Kidney capillary endothelial cell (primary cell): ENCODE measurements around the gene HP1BP3.
"Not testable (repeated sequence)": the region's sequence is repeated elsewhere in the genome, so short reads cannot be mapped to it uniquely, and the experiment has no call there.

Experiments
- DNase-seq: peaks from one replicate; pipeline ENCODE4 v3.0.0-alpha.2; 2018; ENCODE audit warnings: low spot score

HP1BP3 gene

GRCh38 chr1:20787029-20787839 lies at the start of gene HP1BP3:
HP1BP3 (minus strand) TSS chr1:20787307; CDS start chr1:20780440, 6,867 bp downstream.
- peak; percentile 70 for DNase-seq

DNA sequence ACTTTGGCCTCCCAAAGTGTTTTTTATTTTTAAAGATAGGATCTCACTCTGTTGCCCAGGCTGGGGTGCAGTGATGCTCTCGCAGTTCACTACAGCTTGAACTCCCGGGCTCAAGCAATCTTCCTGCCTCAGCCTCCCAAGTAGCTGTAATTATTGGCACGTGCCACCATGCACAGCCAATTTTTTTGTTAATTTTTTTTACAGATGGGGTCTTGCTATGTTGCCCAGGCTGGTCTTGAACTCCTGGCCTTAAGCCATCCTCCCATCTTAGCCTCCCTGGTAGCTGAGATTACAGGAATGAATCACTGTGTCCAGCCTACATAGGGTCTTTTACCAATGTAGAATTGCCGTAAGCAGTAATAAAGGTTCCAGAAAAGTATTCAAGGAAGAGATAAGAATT lies 49.1 kb upstream of the HP1BP3 start:
- DNase-seq: no peak

DNA sequence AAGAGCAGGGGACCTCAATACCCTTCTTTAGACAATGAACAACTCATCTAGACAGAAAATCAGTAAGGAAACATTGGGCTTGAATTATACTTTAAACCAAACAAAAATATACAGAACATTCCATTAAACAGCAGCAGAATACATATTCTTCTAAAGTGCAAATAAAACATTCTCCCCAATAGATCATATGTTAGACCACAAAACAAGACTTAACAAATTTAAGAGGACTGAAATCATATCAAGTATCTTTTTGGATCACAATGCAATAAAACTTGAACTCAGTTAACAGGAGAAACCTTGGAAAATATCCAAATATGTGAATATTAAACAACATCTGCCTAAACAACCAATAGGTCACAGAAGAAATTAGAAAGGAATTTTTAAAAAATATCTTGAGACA lies 47.7 kb upstream of the HP1BP3 start:
- no peak for DNase-seq

- no peak for DNase-seq
Observed at GRCh38 chr1:20834192-20834591, 47.1 kb upstream of the HP1BP3 start.

DNA sequence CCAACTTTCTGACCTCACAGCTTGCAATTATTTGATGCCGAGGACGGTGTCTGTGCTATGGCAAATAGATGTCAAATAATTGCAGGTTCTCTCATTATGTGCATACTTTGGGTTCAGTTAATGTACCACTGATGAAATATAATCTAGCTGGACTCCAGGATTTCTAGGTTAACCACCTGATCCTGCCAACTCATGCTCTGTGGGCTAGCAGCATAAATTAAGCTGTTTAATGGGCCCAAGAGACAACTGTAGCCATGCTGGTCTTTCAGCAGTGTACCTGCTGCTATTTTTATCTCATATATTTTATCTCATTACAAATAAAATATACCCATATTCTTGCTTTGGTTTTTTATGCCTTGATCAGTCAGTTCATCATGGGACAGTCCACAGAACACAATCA lies 43.3 kb upstream of the HP1BP3 start:
- DNase-seq: no peak

GRCh38 chr1:20829946-20830345 lies 42.8 kb upstream of the HP1BP3 start:
- no peak for DNase-seq

DNA sequence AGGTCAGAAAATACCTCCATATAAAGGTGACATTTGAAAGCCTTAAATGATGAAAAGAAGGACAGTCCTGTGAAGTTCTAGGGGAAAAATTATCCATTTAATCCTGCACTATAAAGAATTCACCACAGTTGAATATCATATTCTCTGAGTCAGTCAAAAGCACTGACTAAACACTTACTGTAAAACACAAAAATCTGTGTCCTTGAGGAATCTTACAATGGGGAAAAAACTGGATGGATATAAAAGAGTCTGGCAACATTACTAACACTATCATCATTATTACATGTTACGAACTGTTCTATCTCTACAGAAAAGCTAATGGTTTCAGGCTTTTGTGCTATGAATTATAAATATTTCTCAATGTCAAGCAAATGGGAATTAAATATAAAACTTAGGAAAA lies 42.4 kb upstream of the HP1BP3 start:
- DNase-seq: no peak

DNA sequence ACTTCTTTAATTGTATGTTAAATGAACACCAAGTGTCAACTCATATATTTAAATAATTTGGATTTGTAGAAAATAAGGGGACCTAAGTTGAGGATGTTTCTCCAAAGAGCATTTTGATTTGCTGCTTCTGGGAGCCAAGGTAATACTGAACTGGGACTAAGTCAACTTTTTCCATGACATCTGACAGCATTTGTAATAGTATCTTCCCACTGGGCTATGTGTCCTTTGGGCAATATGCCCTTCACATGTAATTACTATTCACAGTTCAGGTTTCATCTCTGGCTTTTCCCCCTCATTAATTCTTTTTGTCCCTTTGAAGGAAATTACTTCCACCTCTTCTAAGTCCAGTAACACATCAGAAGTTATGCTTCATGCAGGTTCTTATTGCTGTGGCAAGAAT lies 36.7 kb upstream of the HP1BP3 start:
- no peak for DNase-seq

GRCh38 chr1:20821466-20821865 lies 34.4 kb upstream of the HP1BP3 start:
- DNase-seq: no peak

- no peak for DNase-seq
Observed at GRCh38 chr1:20819818-20820217, 32.7 kb upstream of the HP1BP3 start.

DNA sequence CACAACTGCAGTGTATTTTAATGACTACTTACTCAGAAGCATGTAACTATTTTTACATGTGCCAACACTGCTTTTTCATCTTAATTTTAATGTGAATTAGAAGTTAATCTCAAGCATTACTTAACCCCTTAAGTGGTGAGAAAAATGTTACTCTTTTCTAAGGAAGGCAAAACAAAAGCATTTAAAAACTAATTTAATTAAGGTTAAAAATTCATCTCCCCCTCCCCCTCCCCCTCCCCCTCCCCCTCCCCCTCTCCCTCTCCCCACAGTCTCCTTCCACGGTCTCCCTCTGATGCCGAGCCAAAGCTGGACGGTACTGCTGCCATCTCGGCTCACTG lies 27.4 kb upstream of the HP1BP3 start:
- no peak for DNase-seq

- no peak for DNase-seq
Observed at GRCh38 chr1:20811916-20812315, 24.8 kb upstream of the HP1BP3 start.

GRCh38 chr1:20793236-20793635 lies 6.1 kb upstream of the HP1BP3 start:
- DNase-seq: no peak

GRCh38 chr1:20792196-20792595 lies 5.1 kb upstream of the HP1BP3 start:
- no peak for DNase-seq

DNA sequence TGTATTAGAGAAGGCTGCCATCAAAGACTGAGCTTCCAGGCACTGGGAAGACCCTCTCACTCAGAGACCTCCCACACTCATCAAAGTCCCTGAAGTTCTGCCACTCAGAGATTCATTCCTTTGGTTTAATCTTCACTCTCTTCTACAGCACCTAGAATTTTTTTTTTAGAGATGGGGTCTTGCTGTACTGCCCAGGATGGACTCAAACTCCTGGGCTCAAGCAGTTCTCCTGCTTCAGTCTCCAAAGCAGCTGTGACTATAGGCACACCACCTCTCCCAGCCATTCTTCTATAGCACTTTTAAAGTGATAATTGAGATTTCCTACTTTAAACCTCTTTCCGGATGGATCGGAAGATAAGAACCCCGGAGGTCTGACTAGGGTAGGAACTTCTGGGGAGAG lies 3.7 kb upstream of the HP1BP3 start:
- no peak for DNase-seq

- DNase-seq: not testable (repeated sequence)
Observed at GRCh38 chr1:20789598-20789997, 2.5 kb upstream of the HP1BP3 start.

DNA sequence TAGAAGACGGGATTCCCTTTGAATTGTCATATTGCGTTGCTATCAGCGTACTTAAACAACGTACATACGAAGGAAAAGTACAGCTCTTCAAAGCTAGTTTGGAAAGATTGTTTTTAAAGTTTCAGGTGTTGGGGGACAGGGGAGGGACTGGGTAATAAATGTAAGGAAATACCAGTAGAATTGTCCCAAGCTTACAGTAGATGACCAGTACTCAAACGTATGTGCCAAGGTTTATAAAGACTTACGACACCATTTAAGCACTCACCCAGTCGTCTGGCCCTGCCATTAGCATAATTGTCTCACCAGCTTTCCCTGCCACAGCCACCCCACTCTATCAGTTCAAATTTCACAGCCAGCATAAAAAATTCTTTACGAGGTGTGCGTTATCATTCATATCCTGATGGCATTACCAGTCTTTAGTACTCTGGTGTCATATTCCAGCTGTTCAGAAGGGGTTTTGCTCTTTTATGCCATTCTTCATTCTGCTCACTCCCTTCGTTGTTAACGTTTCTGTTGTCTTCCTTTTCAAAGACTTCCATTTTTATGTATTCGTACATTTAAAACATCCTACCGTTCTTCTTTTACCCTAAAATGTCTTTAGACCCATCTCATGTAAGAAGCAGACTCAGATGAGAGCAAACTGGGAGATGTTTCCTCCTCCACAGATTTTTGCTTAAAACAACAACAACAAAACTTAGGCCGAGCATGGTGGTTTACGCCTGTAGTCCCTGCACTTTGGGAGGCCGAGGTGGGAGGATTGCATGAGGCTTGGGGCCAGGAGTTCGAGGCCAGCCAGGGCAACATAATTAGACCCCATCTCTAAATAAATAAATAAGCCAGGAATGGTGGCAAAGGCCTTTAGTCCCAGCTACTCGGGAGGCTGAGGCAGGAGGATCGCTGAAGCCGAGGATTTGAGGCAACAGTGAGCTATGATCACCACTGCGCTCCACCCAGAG lies 1.0 kb upstream of the HP1BP3 start:
- peak; percentile 41 for DNase-seq

GRCh38 chr1:20786253-20787028 lies 666 bp downstream of the HP1BP3 start:
- DNase-seq: peak; percentile 90

DNA sequence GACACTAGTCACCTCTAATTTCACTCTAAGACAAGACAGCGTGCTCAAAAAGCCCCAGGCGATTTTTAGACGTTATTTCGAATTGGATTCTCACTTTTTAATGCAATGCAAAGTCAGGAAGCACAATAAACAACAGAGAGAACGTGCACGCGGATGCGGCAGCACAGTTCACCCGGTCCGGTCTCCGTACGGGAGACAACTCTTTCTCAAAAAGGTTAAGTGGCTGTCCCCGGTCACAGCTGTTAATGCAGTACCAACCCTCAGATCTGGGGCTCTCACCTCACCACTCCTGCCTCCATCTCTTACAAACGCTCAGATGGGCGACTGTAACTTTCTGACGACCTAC lies 1.2 kb downstream of the HP1BP3 start:
- peak; percentile 35 for DNase-seq

DNA sequence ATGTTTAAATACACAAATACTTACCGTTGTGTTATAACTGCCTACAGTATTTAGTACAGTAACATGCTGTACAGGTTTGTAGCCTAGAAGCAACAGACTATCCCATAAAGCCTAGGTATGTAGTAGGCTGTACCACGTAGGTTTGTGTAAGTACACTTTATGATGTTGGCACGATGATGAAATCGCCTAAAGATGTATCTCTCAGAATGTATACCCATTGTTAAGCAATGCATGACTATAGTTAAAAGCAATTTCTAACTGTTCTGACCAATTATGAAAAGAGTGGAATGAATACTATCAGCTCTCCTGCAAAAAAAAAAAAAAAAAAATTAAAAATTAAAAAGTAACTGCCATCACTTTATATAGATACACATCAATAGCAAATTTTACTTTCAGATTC lies 11.4 kb downstream of the HP1BP3 start:
- no peak for DNase-seq

- no peak for DNase-seq
Observed at GRCh38 chr1:20771780-20772179, 15.3 kb downstream of the HP1BP3 start.

GRCh38 chr1:20770314-20771087 lies 16.6 kb downstream of the HP1BP3 start:
- no peak for DNase-seq
